HG03354 (cell line): ENCODE data around the gene B3GNT9.
"Not testable (repeated sequence)": the region's sequence is repeated elsewhere in the genome, so short reads cannot be mapped to it uniquely, and the experiment has no call there.

ENCODE experiments used
- ATAC-seq: cut with Tn5 transposase; IDR thresholded peaks from one replicate; pipeline ENCODE4 v1.9.1; 2021; ENCODE audit warnings: mild to moderate bottlenecking; ENCODE audit not compliant: unreplicated experiment, poor library complexity, severe bottlenecking

The B3GNT9 gene

DNA sequence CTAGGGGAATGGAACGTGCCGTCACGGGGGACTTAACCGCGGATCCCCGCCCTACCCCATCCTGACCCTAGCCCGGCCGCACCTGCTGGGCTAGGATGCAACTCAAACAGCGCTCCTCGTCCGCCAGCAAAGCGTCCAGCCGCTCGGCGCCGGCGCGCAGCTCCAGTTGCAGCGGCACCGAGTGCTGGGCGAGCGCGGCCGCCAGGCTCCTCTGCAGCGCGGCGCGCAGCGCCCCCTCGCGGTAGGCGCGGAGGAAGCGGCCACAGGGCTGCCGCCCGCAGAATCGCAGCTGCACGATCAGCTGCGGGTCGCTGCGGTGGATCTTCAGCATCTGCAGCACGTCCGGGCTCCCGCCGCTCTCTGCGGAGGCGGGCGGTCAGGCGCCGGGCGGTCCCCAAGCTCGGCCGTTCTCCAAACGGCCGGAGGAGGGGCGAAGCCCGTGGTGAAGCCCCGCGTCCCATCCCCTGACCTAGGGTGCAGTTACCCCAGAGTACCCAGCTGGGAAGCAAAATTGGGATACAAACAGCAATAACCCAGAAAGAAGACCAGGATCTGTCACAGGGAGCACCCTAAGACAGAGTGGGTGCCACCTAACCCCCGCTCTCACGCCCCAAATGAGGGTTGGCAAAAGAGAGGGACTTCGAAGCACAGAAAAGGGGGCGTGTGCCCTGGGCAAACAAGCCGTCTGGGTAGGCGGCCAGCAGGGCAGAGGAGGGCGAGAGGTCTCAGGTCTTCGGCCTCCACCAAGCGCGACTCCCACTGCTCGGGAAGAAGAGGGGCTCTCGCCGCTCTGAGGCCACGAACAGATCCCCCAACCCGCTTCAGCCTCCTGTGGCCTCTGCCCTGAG, 4.7 kb upstream of the B3GNT9 start:
- ATAC-seq = no peak

DNA sequence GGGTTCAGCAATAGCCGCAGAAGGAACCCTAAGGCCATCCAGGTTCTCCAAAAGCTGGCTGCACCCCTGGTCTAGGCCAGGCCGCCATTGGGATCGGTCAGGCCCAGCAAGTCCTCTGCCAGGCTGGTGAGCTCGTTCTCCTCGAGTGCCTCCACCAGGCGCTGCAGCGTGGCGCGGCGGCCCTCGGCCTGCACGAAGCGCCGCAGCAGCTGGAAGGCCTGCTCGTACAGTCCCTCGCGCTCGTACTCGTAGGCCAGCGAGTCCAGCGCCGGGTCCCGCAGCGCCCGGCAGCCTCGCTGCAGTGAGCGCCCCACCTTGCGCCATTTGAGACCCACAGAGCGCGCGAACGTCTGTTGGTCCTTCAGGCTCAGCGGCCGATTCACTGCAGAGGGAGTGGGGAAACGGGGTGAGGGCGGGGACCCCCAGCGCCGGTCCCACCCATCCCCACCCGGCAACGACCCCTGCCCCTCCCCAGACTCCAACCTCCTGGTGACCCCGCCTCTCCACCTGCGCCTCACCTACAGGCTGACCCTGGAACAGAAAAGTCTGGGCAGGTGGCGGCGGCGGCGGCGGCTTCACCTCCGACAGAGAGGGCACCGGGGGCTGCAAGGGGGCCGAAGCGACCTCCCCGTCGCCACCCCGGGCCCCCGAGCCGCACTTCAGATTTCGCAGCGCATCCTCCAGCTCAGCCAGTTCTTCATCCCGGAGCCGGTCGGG, 3.9 kb upstream of the B3GNT9 start:
- no peak for ATAC-seq

DNA sequence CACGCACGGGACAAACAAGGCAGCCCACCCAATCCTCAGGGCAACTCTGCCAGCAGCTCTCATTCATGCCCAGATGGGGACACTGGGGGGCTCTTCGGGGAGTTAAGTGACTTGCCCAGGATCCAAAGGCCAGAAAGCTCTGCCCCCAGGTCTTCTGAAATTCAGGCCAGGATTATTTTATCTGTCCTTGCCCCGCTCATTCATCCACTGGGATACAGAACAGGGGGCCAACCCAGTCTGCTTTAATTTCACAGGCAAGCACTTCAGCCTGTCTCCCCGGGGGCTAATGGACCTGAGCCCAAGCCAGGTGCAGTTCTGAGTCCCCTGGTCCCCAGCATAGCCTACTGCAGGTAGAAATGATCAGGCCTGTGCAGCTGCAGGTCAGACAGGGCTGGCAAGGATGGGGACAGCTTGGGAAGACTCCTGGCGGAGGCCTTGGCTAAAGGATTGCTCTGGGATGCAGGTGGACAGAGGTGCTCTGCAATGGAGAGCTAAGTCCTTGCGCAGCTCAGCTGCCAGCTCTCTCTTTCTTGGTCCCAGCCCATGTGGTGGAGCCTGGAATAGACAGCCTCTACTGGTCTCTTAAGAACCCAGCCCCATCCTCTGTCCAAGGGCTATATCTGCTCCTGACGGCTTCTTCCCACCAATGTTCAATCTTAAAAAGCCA, 766 bp upstream of the B3GNT9 start:
- no peak for ATAC-seq

DNA sequence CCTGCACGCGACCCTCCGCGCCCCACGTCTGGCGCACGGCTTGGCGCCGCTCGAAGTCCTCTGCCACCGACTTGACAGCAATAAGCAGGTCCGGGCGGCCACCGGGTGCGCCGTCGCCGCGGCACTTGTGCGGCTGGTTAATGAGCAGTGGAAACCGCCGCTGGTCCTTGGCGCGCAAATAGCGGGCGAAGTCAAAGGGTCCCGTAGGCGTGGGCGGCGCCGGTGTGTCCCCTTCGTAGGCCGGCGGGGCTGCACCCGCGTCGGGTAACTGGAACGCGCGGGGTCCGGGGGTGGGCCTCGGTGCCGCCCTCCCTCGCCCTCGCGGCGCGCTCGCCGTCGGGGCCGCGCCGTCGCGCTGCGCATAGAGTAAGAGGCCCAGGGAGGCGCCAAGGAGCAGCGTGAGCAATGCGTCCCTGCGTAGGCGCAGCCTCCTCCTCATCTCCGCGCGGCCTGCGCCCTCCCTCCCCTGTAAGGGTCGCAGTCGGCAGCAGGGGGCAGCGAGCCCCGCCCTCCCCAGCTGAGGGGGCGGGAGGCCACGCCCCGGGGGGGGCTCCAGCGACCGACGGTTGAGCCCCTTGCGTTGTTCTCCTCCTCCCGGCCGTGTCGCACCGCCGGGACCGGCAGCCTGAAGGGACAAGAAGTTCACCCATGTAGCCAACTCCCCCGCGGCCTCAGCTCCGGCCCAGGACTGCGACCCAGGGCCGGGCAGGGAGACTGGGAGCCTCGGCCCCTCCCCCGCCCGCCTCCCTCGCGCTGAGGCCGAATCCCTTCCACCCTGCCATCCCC, 558 bp downstream of the B3GNT9 start:
- peak; percentile 40 for ATAC-seq

DNA sequence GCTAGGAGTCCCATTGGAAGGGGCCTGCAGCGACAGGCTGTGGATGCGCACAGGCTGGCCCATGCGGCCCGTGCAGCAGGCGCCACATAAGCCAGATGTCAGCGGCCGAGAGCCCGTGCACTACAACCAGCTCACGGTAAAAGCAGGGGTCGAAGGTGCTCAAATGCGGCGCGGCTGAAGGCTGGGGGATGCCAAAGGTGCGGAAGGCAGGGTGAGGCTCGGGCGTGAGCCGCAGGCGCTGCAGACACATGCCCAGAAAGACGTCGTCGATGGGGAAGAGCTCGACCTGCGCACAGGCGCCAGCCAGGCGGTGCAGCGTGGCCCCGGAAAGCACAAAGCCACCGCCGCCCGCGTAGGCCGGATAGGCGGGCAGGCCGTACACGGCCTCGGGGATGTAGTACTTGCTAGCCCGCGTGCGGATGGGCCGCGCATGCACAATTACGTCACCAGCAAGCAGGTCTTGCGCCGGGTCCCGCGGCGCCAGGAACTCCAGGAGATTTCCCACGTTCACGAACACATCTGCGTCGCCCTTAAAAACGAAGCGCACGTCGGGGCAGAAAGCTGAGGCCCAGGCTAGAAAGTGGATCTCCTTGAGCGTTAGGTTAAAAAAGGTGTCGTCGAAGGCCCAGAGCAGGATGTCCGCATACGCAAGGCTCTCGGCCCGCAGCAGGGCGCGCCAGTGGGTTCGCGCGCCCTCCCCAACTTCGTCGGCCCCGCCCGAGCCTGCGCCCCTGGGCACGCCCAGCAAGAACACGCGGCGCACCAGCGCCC, 1.3 kb downstream of the B3GNT9 start:
- no peak for ATAC-seq

DNA sequence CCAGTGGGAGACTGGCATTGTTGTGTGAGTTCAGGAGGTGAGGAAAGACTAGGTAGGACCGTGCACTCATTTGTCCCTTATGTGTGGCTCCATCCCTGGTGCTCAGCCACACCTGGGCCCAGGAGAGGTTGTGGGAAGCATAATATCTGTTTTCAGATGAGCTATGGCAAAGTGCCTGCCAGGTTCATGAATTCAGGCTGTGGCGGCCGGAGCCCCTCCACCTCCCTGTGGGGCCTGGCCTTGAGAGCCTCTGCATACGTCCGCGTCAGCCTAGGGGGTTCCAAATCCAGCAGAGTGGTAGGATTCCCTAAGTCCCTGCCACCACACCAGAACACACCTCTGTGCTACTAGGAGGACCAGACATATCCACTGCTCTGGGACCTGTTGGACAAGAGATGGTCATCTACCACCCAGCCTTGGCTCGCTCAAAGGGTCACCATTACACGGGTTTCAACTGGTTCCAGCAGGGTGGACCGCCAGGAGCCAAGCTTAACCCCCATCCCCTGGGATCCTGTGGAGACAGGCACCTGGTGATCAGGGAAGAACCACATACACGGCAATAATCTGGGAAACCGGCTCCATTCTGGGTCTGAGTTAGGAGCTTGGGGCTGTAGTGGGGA, 2.0 kb downstream of the B3GNT9 start:
- ATAC-seq = no peak

DNA sequence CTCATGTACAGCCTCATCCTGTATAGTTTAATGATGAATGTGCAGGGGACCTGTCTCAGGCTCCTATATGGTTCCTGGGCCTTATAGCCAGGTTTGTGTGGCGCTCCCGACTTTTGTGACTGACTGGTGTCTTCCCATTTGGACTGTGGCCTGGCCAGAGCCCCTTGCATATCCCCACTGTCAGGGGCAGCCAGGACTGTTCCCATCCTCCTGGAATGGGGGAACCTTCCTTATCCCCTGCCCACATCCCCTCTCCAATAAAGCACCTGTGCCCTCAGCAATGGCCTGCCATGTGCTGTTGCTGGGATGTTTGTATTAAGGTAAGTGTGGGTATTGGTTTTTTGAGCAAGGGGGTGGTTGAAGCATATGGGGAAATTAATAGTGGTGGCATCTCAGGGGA, 2.6 kb downstream of the B3GNT9 start:
- ATAC-seq = no peak

DNA sequence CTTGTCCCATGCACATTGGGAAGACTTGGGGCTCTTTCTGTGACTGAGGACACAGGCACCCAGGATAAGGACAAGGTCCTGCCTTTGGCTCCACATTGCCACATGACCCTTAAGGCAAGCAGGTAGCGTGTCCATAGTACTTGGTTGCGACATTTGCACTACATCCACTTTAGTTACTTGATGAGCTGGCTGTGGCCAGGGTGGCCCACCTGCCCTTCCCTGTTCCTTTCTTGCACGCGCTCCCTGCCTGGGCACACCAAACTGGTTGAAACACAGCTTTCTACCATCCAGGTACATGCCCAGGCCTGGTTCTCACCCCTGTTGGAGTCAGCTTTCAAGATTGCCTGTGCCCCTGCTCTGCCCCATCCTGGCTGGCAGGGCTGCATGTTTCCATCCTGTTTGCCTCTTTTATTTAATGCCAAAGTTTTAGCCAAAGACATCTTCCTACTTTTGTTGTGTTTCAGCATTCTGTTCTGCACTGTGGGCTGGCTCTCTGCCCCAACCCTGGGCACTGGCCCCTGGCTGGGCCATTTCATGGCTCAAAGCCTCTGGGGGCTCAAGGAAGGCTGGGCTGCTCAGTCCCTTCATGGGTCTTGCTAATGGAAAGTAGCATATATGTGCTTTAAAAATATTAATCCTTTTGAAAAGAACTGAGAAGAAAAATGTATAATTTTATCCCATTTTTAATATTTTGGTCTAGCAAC, 3.2 kb downstream of the B3GNT9 start:
- ATAC-seq = no peak

DNA sequence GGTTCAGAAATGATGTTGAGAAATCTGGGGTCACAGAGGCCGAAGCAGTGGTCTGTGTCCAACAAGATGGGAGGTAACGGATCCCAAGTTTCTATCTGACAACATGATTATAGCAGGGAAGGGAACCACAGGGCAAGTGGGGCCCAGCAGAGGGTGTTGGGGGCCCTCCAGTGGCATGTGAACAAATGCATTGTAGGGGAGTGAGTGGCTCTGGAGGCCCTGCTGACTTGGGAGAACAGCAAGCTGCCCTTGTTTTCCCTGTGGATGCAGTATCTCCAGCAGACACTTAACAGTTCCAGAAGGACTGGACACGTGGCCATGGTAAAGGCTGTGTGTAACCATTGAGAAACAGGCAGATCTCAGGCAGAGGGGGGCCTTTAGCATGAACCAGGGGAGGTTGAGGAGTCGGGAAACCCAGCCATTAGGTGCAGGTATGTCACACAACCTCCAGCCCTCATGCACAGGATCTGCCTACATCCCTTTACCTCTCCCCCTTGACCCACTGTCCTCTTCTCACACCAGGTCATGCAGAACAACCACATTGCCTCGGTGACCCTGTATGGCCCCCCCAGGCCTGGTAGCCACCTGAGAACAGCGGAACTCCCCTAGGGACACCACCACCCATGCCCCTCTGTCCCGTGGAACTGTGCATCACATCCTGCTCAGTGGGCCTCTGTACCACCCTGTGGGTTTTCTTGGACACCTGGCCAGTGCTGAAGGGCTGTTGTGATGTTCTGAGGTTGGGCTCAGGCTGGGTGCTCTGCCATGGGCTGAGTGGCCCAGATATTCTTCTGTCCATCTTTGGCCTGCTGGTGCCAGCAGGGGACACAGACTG, 4.1 kb downstream of the B3GNT9 start:
- ATAC-seq = no peak

DNA sequence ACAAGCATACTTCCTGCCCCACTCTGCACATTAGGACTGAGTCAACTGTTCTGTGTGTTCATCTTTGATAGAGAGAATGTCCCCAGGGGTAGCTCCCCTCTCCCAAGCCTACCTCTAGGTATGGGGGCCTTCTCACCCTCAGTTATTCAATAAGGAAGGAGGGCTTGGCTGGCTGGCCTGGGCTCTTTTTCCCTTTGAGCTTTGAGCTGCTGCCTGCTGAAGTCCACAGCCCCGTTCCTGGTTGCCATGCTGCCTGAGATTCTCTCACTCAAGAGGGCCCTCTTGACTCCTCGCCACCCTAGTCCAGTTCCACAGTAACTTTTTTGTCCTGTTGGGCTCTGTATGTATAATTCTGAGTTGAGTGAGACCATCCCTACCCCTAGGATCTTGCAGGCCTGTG, 5.1 kb downstream of the B3GNT9 start:
- no peak for ATAC-seq

DNA sequence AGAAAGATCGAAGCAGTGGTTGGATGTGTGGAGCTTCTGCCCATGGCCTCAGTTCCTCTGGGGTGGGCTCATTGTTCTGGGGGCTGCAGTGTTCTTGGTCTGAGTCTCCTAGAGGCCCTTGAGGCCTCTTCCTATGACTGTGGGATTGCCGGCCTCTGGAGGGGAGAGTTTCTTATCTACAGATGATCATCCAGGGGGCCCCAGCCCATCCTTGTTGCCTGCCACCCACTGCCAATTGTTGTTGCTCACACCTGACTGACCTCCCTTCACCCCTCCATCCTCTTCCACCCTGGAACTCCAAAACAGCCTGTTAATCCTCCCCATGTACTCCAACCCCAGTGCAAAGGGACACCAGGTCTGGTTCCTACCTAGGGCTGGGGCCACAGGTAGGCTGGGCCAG, 5.9 kb downstream of the B3GNT9 start:
- ATAC-seq = no peak

DNA sequence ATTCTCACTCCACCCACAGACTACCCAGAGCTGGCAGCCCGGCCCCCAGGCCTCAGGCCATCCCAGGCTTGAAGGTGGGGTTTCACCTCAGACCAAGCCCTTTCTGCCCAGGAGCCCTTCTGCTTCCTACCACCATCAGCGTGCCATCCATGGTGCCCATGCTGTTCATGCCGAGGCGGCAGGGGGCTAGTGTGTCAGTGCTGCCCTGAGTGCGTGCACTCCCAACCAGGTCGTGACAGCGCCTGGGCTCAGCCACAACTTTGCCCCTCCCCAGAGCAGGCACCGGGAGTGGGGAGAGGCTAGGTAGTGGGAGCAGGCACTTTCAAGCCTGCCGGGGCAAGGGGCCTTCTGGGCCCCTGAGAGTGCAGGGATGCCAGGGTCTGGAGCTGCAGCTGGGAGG, 8.5 kb downstream of the B3GNT9 start:
- ATAC-seq = no peak

DNA sequence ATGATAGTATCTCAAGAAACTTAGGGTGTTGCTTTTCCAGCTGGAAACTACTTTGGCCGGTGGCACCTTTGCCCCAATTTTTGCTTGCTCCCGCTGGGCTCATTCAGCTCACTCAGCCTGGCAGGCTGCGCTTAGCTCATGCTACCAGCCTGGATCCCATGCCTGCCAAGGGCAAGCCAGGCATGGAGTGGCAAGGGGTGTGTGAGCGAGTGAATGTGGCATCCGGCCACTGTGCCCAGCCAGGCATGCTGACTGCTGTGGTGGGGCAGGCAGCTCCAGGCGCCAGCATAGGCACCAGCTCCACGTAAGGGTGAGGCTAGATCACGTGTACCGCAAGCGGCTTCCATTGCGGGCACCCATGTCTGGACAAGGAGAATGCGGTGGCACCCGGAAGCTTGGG, 9.4 kb downstream of the B3GNT9 start:
- ATAC-seq = no peak

DNA sequence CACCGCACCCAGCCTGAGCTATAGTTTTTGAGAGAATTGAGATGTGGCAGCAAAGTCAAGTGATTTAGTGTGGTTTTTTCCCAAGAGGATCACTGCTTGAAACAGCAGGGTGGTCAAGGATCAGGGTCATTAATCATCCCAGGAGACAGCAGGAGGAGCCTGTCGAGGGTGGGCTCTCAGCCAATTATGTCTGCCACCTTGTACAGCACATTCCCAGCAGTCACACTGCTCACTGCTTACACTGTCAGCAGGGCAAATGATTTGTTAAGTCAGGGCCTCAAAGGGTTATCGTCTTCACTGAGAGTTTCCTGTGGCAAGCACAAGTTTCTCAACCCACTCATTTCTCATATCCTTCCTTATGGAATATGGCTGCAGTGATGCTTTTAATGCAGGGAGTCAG, 13.2 kb downstream of the B3GNT9 start:
- ATAC-seq = no peak

DNA sequence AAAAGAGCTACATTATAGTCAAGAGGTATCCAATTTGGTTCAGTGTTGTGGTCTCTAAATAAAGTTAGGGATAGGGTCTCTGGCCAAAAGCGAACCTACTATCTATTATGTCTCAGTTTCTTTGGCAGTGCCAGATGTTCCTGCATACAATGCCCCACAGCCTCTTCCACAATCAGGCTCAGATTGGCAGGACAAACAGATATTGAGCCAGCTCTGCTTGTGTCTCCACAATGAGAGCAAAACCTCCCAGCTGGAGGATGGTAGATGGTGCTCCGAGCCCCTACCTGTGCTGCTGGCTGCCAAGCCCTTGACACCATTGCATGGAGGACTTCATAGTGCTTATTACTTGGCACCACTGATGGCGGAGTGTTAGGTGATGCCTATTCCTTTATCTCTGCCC, 21.4 kb downstream of the B3GNT9 start:
- no peak for ATAC-seq

DNA sequence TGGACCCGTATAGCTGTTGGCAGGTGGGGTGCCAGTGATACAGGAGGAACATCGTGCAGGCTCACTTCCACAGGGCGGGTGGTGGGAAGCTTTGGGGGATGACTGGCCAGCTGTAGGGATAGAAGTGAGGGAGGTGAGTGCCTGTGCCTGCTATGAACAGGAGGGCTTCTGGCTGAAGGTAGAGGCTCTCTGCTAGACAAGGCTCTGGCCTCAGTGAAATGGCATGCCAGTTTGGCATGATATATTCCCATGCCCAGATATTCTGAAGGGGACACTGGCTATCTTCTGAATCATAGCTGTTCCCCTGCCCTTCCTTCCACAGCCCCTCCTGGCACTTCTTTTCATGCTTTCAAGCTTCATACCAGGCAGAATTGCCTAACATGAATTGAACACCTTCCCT, 21.9 kb downstream of the B3GNT9 start:
- ATAC-seq = no peak

DNA sequence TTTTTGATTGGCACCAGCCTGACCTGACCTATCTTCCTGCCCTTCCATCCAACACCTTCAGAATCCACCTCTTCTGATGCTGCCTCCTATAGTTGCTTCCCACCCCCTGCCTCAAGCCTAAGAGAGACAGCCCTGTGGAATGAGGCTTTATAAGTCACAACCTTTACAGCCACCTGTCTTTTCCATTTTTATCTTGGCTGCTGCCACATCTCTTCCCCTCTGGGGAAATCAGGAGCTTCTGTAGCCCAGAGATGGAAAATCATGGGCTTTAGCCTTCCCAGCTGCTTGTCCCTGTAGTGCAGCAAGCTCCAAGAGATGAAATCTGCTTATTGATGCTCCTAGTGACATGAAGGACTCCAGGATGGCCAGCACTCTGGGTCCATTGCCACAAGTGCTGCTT, 22.4 kb downstream of the B3GNT9 start:
- no peak for ATAC-seq

DNA sequence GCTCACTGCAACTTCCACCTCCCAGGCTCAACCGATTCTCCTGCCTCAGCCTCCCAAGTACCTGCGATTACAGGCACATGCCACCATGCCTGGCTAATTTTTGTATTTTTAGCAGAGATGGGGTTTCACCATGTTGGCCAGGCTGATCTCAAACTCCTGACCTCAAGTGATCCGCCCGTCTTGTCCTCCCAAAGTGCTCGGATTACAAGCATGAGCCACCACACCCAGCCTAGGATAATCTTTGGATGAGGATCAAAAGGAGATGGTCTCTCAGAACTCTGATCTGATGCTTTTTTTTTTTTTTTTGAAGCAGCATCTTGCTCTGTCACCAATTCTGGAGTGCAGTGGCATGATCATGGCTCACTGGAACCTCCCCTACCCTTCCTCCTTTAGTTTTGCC, 28.0 kb downstream of the B3GNT9 start:
- ATAC-seq = not testable (repeated sequence)
